WTC11 (cell line): ENCODE data around the gene PCNX3.

Experiments
- JAZF1 ChIP-seq: fragments of 250-450 bp; sonication (Bioruptor Pico); IDR thresholded peaks from 2 replicates; pipeline ENCODE4 v1.9.0; 2021; ENCODE audit warnings: moderate library complexity, mild to moderate bottlenecking, inconsistent platforms
- NR1H2 ChIP-seq: sonication (generic); formaldehyde crosslinking; IDR thresholded peaks from 2 replicates; pipeline ENCODE4 v1.9.0; 2021; ENCODE audit warnings: mild to moderate bottlenecking, moderate library complexity, missing genetic modification reagents
- SMAD3 ChIP-seq: sonication (generic); formaldehyde crosslinking; IDR thresholded peaks from 2 replicates; pipeline ENCODE4 v1.8.0; 2022; ENCODE audit warnings: missing genetic modification reagents, mild to moderate bottlenecking, borderline replicate concordance
- SP1 ChIP-seq: sonication (generic); formaldehyde crosslinking; conservative IDR thresholded peaks from 2 replicates; pipeline ENCODE4 v1.8.1; 2022; ENCODE audit warnings: missing genetic modification reagents
- TF ChIP-seq, protein P1 (sequence below): fragments of 200-600 bp; IDR thresholded peaks from 2 replicates; pipeline ENCODE4 v1.8.0; 2022; ENCODE audit warnings: antibody characterized with exemption
- TF ChIP-seq, protein P2 (sequence below): sonication (generic); formaldehyde crosslinking; IDR thresholded peaks from 2 replicates; pipeline ENCODE4 v1.8.0; 2022; ENCODE audit warnings: mild to moderate bottlenecking, missing genetic modification reagents
- TF ChIP-seq, protein P3 (sequence below): sonication (generic); formaldehyde crosslinking; IDR thresholded peaks from 2 replicates; pipeline ENCODE4 v1.8.0; 2023; ENCODE audit warnings: missing genetic modification reagents
- TF ChIP-seq, protein P4 (sequence below): sonication (generic); formaldehyde crosslinking; IDR thresholded peaks from 2 replicates; pipeline ENCODE4 v1.8.0; 2022; ENCODE audit warnings: mild to moderate bottlenecking, missing genetic modification reagents

DNA sequence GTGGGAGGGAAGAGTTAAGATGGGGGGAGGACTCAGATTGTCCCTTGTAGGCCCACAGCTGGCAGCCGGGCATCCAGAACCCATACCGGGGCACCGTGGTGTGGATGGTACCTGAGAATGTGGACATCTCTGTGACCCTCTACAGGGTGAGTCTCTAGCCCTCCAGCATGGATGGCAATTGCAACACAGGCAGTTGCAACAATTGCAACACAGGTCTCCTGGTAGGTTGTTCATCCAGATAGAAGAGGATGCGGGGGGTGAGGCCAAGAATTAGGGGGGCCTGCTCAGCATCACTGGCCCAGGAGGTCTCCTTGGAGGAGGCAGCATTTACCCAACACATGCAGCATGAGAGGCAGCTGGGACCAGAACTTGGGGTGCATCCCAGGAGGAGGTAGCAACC, 36.3 kb upstream of the PCNX3 start:
- TF ChIP-seq SP1 (no peak), SMAD3 (CRISPR knock-in tag) (no peak), JAZF1 (CRISPR knock-in tag) (no peak), NR1H2 (CRISPR knock-in tag) (no peak)
- TF ChIP-seq, protein P1, sequence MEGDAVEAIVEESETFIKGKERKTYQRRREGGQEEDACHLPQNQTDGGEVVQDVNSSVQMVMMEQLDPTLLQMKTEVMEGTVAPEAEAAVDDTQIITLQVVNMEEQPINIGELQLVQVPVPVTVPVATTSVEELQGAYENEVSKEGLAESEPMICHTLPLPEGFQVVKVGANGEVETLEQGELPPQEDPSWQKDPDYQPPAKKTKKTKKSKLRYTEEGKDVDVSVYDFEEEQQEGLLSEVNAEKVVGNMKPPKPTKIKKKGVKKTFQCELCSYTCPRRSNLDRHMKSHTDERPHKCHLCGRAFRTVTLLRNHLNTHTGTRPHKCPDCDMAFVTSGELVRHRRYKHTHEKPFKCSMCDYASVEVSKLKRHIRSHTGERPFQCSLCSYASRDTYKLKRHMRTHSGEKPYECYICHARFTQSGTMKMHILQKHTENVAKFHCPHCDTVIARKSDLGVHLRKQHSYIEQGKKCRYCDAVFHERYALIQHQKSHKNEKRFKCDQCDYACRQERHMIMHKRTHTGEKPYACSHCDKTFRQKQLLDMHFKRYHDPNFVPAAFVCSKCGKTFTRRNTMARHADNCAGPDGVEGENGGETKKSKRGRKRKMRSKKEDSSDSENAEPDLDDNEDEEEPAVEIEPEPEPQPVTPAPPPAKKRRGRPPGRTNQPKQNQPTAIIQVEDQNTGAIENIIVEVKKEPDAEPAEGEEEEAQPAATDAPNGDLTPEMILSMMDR: no peak
- TF ChIP-seq, protein P2, sequence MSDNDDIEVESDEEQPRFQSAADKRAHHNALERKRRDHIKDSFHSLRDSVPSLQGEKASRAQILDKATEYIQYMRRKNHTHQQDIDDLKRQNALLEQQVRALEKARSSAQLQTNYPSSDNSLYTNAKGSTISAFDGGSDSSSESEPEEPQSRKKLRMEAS (CRISPR knock-in tag): no peak
- TF ChIP-seq, protein P3, sequence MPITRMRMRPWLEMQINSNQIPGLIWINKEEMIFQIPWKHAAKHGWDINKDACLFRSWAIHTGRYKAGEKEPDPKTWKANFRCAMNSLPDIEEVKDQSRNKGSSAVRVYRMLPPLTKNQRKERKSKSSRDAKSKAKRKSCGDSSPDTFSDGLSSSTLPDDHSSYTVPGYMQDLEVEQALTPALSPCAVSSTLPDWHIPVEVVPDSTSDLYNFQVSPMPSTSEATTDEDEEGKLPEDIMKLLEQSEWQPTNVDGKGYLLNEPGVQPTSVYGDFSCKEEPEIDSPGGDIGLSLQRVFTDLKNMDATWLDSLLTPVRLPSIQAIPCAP (CRISPR knock-in tag): no peak
- TF ChIP-seq, protein P4, sequence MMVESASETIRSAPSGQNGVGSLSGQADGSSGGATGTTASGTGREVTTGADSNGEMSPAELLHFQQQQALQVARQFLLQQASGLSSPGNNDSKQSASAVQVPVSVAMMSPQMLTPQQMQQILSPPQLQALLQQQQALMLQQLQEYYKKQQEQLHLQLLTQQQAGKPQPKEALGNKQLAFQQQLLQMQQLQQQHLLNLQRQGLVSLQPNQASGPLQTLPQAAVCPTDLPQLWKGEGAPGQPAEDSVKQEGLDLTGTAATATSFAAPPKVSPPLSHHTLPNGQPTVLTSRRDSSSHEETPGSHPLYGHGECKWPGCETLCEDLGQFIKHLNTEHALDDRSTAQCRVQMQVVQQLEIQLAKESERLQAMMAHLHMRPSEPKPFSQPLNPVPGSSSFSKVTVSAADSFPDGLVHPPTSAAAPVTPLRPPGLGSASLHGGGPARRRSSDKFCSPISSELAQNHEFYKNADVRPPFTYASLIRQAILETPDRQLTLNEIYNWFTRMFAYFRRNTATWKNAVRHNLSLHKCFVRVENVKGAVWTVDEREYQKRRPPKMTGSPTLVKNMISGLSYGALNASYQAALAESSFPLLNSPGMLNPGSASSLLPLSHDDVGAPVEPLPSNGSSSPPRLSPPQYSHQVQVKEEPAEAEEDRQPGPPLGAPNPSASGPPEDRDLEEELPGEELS (CRISPR knock-in tag): no peak
